T1000 (cell line): ENCODE measurements around the gene RAP1GAP2.

Experiments used
- DNase-seq: peaks from one replicate; lab custom pipeline; 2025; ENCODE audit warnings: mixed read lengths; lab: John Stamatoyannopoulos, UW

Gene RAP1GAP2

DNA sequence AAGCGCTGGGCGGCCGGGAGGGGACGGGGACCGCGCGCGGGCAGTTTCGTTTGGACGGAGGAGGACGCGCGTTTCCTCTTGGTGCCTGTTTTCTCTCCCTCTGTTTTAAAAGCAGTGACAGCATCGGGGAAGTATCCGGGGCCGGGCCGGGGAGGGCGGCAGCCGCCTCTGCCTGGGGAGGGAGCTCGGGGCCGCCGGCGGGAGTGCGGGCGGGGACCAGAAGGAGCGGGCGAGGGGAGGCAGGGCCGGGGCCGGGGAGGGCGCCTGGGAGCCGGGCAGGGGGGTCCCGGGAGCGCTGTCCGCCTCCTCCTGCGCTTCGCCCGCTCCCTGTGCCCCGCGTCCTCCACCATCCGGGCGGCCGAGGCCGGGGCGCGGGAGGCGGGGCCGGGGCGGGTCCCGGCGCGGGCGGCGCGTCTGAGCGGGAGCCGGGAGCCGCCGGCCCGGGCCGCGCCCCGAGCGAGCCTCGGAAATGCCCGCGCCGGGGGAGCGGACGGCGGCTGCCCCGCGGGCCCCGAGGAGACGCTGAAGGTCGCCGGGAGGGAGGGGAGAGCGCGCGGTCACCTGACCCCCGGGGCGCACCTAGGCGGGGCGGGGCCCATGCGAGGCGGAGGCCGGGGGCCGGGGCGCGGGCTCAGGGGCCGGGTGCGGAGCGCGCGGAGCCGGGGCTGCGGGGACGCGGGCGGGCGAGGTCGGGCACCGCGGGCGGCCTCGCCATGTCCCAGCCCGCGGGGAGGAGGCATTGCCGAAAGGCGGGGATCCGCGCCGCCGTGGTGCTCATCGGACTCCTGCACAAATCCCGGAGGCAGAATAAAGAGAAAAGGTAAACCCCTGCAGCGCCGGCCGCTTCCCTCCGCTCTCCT is 57.3 kb downstream of the RAP1GAP2 start:
- DNase-seq: peak; percentile 35

DNA sequence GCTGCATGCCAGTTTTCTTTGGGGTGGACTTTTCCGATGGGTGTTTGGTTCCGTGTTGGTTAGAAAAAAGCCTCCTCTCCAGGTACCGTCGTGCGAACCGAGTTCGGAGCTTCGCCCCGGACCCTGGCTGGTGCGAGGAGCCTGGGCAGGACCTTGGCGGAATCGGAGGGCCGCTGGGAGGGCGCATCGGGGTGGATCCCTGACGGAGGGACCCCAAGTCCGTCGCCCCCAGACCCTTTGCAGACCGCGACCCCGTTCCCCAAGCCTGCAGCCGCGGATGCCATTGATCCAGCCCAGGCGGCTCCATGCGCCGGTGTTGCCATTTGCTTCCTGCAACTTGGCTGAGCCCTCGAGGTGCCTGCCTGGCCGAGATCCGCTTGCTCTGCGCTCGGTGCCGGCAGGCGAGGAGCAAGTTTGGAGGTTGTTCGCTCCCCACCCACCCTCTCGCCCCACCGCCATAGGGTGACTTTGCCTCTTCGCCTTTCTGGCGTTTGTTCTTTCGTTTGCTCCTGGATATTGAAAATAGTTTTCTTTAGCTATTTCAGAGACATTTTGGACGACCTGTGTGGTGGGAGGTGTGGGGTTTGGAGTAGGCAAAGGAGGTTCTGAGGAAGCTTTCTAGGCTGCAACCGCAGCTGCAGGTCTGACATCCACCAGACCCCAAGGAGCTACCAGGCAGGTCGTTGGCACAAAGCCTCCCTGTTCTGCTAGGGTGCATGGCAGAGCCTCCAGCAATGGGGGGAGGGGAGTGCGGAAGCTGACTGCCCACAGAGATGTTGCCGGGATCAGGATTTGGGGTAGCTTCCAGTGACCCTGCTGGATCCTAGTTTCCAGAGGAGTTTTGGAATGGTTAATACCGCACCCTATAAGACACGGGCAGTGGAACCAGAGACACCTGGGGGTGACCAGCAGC is 58.2 kb downstream of the RAP1GAP2 start:
- no peak for DNase-seq

DNA sequence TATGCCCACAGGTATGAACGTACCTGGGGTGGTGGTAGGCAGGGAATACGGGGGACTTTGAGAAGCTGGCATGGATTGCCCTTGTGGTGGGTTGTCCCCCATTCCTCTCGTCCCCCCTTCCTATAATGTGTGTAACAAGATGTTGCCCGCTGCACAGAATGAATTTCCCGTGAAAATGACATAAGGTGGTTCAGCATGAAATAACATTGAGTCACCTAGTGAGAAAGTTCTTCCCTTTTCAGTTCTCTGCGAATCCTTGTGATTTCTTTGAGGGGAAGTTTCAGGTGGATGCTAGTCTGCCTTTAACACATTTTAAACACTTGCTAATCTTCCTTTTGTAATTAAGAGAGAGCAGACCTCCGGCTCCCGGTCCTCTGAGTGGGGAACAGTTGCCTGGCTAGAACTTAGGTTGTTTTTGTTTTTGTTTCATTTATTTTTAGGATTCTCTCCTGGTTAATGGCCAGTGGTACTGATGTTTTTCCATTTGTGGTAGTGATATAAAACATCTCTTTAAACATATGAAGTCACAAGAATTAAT is 58.9 kb downstream of the RAP1GAP2 start:
- DNase-seq: no peak

DNA sequence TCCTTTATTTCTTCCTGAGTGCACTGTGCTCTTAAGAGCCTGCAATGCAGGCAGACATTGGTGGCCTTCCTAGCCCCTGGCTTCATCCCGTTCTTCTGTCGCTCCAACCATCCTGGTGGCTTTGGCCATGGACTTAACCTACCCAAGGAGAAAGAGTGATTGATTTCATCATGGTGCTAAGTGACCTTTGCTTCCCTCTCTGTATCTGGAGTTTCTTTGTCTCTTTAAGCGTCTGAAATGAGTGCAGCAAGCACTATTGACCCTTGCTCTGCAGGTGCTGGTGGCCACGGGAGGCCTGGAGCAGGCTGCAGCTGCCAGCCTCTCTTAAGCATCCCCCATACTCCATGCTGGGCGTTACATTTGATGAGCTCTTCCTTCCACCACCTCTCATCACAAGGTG is 60.5 kb downstream of the RAP1GAP2 start:
- DNase-seq: no peak

DNA sequence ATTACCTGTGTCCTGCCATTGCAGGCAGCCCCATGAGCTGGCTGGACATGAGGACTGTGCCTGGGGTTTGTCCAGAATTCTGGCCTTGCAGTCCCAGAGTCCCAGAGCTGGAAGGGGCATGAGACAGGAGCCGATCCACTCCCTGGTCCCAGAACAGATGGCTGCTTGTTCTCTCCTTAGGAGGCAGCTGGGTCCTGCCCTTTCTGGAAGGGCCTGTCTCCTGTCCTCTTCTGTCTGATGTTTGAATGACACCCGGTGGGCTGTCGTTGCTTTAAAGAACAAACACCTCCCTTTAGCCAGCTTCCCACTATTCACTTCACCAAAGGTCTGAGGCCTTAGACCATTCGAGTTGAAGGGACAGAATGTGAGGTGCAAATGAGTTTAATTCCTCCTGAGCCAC is 63.8 kb downstream of the RAP1GAP2 start:
- no peak for DNase-seq

DNA sequence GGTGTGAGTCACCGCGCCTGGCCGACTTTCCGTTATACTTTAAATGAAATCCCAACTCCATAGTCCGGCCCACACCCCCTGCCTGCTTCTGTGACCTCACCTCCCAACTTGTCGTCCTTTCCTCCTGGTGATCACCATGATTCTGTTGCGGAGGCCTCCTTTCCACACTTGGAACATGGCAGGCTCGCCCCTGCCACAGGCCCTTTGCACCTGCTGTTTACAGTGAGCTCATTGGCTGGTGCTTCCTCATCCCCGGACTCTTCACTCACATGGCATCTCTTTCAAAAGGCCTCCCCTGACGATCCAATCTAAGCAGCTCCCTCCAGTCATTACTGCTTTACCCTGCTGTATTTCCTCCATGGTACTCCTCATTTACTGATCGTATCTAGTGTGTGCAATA is 64.6 kb downstream of the RAP1GAP2 start:
- no peak for DNase-seq

DNA sequence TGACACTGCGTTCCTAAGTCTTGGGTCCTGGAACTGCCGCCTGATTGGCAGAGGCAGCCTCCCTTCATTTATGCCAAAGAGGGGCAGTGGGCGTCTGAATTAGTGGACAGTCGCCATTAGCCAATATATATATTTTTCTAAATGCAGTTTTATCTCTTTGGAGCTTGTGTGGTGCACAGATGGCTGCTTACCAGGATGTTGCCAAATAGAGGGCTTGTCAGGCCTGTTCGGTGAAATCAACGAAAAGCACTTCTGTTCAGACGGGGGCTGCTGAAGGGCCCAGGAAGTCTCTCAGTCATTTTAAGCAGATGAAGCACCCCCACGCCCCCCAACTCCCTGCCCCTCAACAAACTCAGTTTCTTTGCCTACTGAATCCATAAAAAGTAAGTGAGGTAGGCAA is 66.0 kb downstream of the RAP1GAP2 start:
- no peak for DNase-seq

DNA sequence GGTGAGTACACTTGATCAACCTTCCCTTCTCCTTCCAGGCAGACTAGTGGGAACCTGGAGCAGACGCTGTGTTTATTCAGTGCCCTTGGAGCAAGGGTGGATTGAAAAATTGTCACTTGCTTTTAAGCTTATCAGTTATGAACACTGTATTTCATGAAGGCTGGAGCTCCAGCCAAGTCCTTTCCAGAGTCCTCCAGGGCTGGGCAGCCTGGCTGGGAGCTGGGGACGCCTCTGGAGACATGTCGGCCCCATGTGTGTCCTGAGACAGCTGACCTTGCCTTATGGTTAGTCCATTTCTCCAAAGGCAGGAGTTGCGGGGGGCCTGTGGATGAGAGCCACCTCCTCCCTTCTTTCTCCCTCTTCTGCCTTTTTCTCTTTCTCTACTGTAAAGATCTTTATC is 67.0 kb downstream of the RAP1GAP2 start:
- DNase-seq: no peak

DNA sequence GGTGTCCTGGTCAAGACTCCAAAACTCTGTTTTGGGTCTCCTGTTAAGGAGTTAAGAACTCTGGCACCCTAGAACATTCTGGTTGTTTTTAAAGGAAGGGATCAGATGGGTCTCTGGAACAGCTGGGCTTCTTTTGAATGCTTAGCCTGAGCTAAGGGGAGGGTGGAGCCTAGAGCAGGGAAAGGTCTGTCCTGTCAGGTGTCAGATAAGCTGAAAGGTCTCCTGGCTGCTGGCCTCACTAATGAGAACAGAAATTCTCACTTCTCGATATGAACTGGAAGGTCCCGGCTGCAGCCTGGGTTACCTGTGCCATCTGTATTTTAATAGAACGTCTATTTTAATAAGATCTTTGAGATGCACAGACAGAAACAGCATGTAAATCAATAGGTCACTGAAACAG is 69.0 kb downstream of the RAP1GAP2 start:
- no peak for DNase-seq

DNA sequence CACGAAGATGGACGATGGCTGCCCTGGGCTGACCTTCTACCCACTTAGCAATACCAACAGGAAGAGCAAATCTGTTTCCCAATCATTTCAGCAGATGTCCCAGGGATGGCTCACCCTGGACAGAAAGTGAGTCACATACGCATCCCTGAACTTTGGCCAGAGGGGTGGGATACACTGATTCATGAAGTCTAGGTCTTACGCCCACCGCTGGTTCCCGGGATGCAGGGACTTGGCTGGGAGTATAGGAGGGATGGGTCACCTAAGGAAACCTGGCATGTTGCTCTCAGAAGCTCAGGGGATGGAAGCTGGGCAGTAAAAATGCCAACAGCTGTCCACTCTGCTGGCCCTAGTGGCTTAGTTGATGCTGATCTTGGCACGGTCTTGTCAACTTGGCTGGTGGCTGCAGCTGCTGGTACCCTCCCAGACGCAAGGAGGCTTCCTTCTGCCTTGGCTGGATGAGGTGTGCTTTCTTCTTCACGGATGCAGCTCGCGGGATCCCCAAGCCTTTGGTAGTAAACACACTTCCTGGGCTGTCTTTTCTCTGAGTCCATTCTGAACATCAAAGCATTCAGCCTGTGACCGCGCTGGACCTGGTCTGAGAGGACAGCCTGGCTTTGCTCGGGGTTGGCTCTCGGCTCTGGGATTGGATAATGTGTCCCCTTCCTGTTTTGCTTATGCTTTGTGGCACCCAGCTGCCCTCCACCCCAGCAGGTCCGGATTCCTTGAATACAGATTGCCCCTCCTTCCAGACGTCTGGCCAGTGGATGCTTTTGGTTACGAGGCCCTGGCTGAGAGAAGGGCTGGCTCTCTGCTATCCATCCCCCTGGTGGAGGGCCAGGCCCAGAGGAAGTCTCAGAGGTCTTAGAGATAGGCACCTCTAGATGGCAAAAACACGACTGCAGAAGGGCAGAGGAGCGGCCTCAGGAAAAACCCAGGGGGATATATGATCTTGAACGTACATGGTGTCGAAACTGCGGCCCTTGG is 71.5 kb downstream of the RAP1GAP2 start:
- no peak for DNase-seq

DNA sequence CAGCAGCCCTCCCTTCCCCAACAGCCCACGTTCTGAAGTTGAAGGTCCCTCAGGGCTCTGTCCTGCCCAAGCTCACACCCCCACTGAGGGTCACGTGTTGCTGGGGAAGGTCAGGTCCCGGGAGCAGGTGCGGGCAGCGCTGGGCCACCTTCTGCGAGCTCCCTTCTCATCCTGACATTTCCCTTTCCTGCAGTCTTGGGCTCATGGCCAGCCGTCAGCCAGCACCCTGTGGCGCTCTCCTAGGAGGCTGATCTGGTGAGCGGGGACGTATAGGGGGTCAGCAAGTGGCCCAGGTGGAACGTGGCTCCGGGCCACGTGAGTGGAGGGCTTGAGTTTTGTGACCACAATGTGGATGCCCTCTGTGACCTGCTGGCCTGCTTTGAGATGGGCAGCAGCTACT is 73.4 kb downstream of the RAP1GAP2 start:
- no peak for DNase-seq

DNA sequence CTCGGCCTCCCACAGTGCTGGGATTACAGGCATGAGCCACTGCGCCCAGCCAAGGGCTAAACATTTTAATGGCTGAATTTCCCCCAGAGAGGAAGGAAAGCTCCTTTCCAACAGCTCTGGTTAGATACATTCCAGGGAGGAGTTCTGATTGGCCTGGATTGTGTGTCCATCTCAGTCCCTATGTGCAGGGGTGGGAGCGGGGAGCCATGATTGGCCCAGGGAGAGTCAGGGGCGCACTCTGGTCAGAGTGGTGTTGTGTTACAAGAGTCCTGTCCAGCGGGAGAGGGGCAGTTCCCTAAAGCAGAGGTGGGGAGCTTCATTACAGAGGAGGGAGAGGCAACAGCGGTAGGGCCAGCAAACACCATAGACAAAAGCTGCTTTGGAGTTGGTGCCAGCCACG is 75.0 kb downstream of the RAP1GAP2 start:
- DNase-seq: no peak

DNA sequence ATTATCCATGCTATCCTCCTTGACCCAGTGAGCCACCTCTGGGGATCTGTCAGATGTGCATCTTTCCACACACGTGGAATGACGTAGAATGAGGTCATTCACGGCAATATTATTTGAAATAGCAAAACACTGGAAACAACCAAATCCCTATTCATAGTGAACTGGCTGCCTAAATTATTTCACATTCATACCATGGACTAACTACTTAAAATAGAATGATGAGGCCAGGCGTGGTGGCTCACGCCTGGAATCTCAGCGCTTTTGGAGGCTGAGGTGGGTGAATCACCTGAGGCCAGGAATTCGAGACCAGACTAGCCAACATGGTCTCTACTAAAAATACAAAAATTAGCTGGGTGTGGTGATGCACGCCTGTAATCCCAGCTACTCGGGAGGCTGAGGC is 75.5 kb downstream of the RAP1GAP2 start:
- no peak for DNase-seq

DNA sequence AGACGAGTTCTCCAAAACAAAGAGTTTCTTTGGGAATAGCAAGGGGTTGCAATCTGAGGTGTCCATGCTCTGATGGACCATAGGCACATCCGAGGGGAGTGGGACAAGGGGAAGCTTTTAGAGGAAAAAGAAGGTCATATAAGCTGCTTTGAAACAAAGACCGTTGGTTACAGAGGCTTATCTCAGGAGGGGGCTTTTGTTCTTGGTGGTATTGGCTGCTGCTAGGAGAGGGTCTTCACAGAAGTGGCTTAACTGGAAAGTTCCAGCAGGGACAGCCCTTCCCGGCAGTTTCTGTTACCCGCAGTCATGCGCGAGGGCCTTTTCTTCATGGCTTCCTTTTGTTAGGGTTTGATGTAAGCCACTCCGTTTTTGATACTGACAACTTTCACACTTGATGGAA is 76.0 kb downstream of the RAP1GAP2 start:
- no peak for DNase-seq

DNA sequence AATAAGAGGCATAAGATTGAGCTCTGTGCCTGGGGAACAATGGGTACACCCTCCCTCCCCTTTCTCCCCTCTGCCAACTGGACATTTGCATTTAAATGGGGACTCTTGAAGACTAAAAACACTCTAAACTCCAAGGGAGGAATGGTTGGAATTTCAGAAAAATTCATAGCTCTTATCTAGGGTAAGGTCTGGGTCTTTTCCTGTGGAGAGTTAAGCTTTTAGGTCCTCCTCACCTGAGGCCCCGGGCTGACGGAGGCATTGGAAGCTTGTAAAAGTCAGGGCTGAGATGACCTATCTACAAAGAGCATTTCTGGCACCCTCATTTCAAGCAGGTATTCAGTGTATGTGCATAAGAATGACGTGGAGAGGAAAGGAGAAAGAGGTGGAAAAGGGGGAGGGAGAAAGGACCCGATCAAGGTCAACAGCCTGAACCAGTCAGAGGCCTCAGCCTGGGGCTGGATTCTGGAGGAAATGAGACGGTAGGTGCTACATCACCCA is 78.0 kb downstream of the RAP1GAP2 start:
- no peak for DNase-seq

DNA sequence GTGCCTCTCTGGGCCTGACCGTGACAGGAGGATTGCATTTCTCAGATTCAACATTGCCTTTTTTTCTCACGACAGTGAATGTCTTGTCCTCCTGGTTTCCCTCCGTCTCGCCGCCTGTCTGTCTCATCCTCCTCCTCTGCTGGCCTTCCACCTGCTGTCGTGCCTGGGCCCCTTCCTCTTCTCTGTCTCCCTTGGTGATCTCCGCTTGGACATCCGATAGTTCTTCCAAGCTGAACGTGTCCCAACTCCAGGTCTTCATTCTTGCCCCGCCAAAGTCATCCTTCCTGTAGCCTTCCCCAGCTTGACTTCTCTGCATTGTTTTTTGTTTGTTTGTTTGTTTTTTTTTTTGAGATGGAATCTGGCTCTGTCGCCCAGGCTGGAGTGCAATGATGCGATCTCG is 79.4 kb downstream of the RAP1GAP2 start:
- no peak for DNase-seq

DNA sequence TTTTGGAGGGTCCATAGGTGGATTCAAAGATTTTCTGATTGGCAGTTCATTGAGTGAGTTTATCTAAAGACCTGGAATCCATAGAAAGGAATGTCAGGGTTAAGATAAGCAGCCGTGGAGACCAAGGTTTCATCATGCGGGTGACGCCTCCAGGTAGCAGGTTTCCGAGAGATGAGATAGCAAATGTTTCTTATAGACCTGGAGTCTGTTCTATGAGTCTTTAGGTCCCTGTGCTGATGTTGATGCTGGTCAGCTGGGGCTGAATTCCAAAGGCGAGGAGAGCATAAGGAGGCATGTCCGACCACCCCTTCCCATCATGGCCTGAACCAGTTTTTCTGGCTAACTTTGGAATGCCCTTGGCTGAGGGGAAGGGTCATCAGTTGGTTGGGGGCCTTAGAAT is 80.2 kb downstream of the RAP1GAP2 start:
- DNase-seq: no peak

DNA sequence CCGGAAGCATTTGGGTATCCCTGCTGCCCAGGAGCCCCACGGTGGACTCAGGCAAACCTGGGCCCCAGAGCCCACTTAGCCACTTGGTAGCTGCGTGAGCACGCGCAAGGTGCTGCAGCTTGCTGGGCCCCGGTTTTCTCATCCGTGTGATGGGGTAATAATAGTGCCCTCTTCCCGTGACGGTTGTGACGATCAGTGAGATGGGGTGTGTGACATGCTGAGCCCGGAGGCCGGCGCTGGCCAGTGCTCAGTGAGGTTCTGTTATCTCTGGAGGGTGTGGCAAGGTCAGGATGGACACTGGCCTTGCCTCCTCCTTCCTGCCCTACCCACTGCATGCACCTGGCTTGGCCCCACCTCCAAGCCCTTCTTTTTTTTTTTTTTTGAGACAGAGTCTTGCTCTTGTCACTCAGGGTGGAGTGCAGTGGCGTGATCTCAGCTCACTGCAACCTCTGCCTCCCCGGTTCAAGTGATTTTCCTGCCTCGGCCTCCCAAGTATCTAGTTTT is 82.6 kb downstream of the RAP1GAP2 start:
- no peak for DNase-seq

DNA sequence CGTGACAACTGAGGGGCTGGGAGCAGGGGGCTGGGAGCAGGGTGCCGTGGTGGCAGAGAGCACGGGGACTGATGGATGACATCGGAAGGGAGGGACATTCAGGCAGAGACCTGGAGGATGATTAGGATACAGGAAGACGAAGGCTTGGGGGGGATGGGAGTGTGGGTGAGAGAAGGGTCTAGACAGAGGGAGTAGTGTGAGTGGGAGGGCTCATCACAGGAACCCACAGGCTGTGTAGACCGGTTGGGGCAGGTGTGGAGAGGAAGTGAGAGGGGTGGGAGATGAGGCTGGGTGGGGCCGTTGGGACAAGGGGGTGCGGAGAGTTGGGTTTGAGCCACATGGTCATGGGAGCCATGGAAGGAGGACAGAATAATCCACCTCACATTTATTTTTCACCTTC is 83.8 kb downstream of the RAP1GAP2 start:
- DNase-seq: no peak

DNA sequence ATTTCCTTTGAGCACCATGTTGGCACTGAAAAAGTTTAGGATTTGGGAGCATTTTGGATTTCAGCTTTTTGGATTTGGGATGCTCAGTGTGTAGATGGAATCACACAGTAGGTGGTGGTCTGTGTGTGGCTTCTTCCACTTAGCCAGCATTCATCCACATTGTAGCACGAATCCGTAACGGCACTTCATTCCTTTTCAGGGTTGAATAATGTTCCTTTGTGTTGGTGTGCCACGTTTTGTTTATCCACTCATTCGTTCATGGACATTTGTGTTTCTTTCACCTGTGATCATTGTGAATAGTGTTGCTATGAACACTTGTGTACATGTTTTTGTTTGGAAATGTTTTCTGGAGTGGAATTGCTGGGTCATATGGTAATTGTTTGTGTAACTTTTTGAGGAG is 85.1 kb downstream of the RAP1GAP2 start:
- no peak for DNase-seq

DNA sequence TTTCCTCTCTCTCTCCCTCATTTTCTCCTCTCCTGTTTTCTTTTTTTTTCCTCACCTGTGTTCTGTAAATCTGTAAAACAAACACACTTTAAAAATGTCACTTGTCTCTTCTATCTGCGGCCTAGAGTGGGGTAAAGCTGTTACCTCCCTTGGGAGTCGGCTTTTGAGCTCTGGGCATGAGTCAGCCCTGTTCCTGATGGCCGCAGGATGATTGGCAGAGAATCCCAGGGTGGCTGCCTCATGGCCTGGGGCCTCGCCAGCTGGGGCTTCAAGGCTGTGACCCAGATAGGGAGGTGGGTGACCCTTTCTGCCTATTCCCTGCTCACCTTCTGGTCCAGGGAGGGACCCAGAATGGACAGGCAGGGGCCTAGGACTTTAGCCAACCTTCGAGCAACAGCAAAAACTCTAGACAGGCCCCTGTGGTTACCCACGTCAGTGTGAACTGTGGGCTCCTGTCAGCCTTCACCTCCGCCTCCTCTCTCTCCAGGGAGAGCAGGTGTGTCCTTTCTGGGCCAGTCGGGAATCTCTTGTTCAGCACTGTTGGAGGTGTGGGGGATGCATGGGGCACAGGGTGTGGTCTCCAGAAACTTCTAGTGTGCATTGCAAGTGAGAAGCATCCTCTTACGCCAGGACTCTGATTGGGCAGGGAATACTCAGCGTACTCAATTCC is 87.4 kb downstream of the RAP1GAP2 start:
- peak; percentile 62 for DNase-seq
